ENCODE results near the gene PDK2. TPM values are rescaled to one million over a fixed set of nuclear protein-coding genes. Genes with fewer than 3 reads are reported as not detected.

PDK2 gene
- total RNA-seq, 1 donor from 2014 or later = 44.6 TPM

GRCh38 chr17:50048146-50048720 lies 46.9 kb upstream of the PDK2 start:
- Mint-ChIP-seq H3K36me3 (no peaks in the 10 kb centered on the region), H3K9me3 (no peaks in the 10 kb centered on the region), H3K27ac (no peak overlapping the region), H3K27me3 (ENCODE audit: low read depth) (no peaks in the 10 kb centered on the region), H3K4me1 (peaks cover 66% of the 10 kb centered on the region), H3K4me3 (no peak overlapping the region)
- no peak for TF ChIP-seq CTCF (IDR thresholded peaks at IDR 0.05; ENCODE audit: unreplicated experiment)
- DNase-seq (ENCODE audit: low spot score in 2 of 2, unreplicated experiment in 2 of 2) = no peak

- no peak overlapping the region for H3K4me3 Mint-ChIP-seq
- H3K4me1 Mint-ChIP-seq = peaks cover 68% of the 10 kb centered on the region
- no peak for DNase-seq (ENCODE audit: low spot score in 2 of 2, unreplicated experiment in 2 of 2)
- H3K36me3 Mint-ChIP-seq = no peaks in the 10 kb centered on the region
- no peak for TF ChIP-seq CTCF (IDR thresholded peaks at IDR 0.05; ENCODE audit: unreplicated experiment)
- H3K27me3 Mint-ChIP-seq (ENCODE audit: low read depth) = no peaks in the 10 kb centered on the region
- H3K27ac Mint-ChIP-seq = no peak overlapping the region
- H3K9me3 Mint-ChIP-seq = no peaks in the 10 kb centered on the region
Observed at GRCh38 chr17:50048988-50049387, 46.2 kb upstream of the PDK2 start.

GRCh38 chr17:50049636-50050035 lies 45.5 kb upstream of the PDK2 start:
- H3K4me3 Mint-ChIP-seq = no peak overlapping the region
- H3K9me3 Mint-ChIP-seq = no peaks in the 10 kb centered on the region
- TF ChIP-seq CTCF (IDR thresholded peaks at IDR 0.05; ENCODE audit: unreplicated experiment) = no peak
- H3K27me3 Mint-ChIP-seq (ENCODE audit: low read depth) = no peaks in the 10 kb centered on the region
- no peak overlapping the region for H3K27ac Mint-ChIP-seq
- H3K36me3 Mint-ChIP-seq = no peaks in the 10 kb centered on the region
- no peak for DNase-seq (ENCODE audit: low spot score in 2 of 2, unreplicated experiment in 2 of 2)
- peaks cover 67% of the 10 kb centered on the region for H3K4me1 Mint-ChIP-seq

- no peaks in the 10 kb centered on the region for H3K9me3 Mint-ChIP-seq
- H3K36me3 Mint-ChIP-seq = no peaks in the 10 kb centered on the region
- H3K4me1 Mint-ChIP-seq = peaks cover 74% of the 10 kb centered on the region
- peak overlapping the region; percentile 97 for H3K27ac Mint-ChIP-seq
- no peaks in the 10 kb centered on the region for H3K27me3 Mint-ChIP-seq (ENCODE audit: low read depth)
- no peak overlapping the region for H3K4me3 Mint-ChIP-seq
- TF ChIP-seq CTCF (IDR thresholded peaks at IDR 0.05; ENCODE audit: unreplicated experiment) = peak; percentile 10
- no peak for DNase-seq (ENCODE audit: low spot score in 2 of 2, unreplicated experiment in 2 of 2)
Observed at GRCh38 chr17:50050431-50051032, 44.6 kb upstream of the PDK2 start.

GRCh38 chr17:50051082-50051576 lies 44.0 kb upstream of the PDK2 start:
- Mint-ChIP-seq H3K27me3 (ENCODE audit: low read depth) (no peaks in the 10 kb centered on the region), H3K4me3 (no peak overlapping the region)

More at GRCh38 chr17:50051082-50051576, 44.0 kb upstream of the PDK2 start:
- Mint-ChIP-seq H3K9me3 (no peaks in the 10 kb centered on the region), H3K27ac (peak overlapping the region; percentile 97), H3K36me3 (no peaks in the 10 kb centered on the region), H3K4me1 (peaks cover 74% of the 10 kb centered on the region)
- no peak for DNase-seq (ENCODE audit: low spot score in 2 of 2, unreplicated experiment in 2 of 2)
- no peak for TF ChIP-seq CTCF (IDR thresholded peaks at IDR 0.05; ENCODE audit: unreplicated experiment)

Data from mesothelial cell of epicardium (in vitro differentiated cells).